WERI-Rb-1 (cell line): ENCODE data around the gene ACVR1B.

Experiments used
- DNase-seq: peaks from one replicate; pipeline ENCODE4 v3.0.0-alpha.2; 2020
- H3K27ac ChIP-seq: fragments of 250-450 bp; sonication (Bioruptor Pico); 2 replicates; pipeline ENCODE4 v1.5.1; 2020; ENCODE audit warnings: mild to moderate bottlenecking, moderate library complexity
- H3K27me3 ChIP-seq: fragments of 250-450 bp; sonication (Bioruptor Pico); 2 replicates; pipeline ENCODE4 v1.5.1; 2021; ENCODE audit warnings: mild to moderate bottlenecking, low read depth, moderate library complexity; ENCODE audit not compliant: insufficient read depth, severe bottlenecking
- H3K36me3 ChIP-seq: fragments of 250-450 bp; sonication (Bioruptor Pico); 2 replicates; pipeline ENCODE4 v1.5.1; 2020; ENCODE audit warnings: mild to moderate bottlenecking, moderate library complexity
- H3K4me3 ChIP-seq: 2 replicates; pipeline ENCODE4 v1.5.1; 2011; ENCODE audit warnings: low read depth, mild to moderate bottlenecking, control low read depth, low read length
- H3K9me3 ChIP-seq: fragments of 250-450 bp; sonication (Bioruptor Pico); 2 replicates; pipeline ENCODE4 v1.5.1; 2021; ENCODE audit warnings: mild to moderate bottlenecking, moderate library complexity; ENCODE audit not compliant: severe bottlenecking
- TF ChIP-seq, protein P1 (sequence below): IDR thresholded peaks from 2 replicates; pipeline ENCODE4 v1.5.1; 2011; ENCODE audit warnings: low read depth, mild to moderate bottlenecking, control low read depth, inconsistent platforms, low read length

The ACVR1B gene

DNA sequence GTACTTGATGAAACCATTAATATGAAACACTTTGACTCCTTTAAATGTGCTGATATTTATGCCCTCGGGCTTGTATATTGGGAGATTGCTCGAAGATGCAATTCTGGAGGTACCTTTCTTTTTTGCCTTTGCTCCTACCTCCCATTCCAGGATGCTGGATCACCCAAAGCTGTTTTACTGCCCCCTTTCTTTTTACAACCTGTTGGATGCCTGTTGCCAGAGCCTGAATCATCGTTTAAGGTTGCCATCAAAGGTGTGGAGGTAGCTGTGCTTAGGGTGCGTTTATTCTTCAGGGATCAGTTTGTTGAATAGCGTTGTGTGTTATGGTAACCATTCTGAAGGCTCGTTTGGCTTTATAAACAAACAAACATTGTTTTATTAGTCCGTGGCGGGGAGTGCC is 35.3 kb downstream of the ACVR1B start:
- no peak overlapping the region for H3K27ac ChIP-seq
- H3K4me3 ChIP-seq: no peak overlapping the region
- peaks cover 77% of the 10 kb centered on the region for H3K36me3 ChIP-seq
- no peaks in the 10 kb centered on the region for H3K9me3 ChIP-seq
- no peak for DNase-seq
- TF ChIP-seq, protein P1, sequence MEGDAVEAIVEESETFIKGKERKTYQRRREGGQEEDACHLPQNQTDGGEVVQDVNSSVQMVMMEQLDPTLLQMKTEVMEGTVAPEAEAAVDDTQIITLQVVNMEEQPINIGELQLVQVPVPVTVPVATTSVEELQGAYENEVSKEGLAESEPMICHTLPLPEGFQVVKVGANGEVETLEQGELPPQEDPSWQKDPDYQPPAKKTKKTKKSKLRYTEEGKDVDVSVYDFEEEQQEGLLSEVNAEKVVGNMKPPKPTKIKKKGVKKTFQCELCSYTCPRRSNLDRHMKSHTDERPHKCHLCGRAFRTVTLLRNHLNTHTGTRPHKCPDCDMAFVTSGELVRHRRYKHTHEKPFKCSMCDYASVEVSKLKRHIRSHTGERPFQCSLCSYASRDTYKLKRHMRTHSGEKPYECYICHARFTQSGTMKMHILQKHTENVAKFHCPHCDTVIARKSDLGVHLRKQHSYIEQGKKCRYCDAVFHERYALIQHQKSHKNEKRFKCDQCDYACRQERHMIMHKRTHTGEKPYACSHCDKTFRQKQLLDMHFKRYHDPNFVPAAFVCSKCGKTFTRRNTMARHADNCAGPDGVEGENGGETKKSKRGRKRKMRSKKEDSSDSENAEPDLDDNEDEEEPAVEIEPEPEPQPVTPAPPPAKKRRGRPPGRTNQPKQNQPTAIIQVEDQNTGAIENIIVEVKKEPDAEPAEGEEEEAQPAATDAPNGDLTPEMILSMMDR: no peak
- H3K27me3 ChIP-seq: no peaks in the 10 kb centered on the region

DNA sequence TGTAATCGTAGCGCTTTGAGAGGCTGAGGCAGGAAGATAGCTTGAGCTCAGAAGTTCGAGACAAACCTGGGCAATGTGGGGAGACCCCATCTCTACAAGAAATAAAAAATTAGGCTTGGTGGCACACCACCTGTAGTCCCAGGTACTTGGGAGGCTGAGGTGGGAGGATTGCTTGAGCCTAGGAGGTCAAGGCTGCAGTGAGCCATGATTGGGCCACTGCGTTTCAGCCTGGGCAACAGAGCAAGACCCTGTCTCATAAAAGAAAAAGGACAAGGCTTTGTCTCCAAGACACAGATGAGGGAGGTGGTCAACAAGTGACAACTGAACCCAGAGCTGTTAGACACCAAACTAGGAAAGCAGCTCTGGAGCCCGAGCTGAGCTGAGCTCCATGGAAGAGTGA is 40.7 kb downstream of the ACVR1B start:
- Histone ChIP-seq H3K9me3 (no peaks in the 10 kb centered on the region), H3K27me3 (no peaks in the 10 kb centered on the region), H3K36me3 (peaks cover 60% of the 10 kb centered on the region), H3K27ac (no peak overlapping the region), H3K4me3 (no peak overlapping the region)
- TF ChIP-seq, protein P1: no peak
- DNase-seq: no peak

DNA sequence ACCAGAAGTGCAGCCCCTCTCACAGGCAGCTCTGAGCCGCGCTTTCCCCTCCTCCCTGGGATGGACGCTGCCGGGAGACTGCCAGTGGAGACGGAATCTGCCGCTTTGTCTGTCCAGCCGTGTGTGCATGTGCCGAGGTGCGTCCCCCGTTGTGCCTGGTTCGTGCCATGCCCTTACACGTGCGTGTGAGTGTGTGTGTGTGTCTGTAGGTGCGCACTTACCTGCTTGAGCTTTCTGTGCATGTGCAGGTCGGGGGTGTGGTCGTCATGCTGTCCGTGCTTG is 43.0 kb downstream of the ACVR1B start:
- TF ChIP-seq, protein P1: no peak
- Histone ChIP-seq H3K9me3 (no peaks in the 10 kb centered on the region), H3K36me3 (peaks cover 67% of the 10 kb centered on the region), H3K27me3 (no peaks in the 10 kb centered on the region), H3K27ac (no peak overlapping the region), H3K4me3 (no peak overlapping the region)
- DNase-seq: no peak

DNA sequence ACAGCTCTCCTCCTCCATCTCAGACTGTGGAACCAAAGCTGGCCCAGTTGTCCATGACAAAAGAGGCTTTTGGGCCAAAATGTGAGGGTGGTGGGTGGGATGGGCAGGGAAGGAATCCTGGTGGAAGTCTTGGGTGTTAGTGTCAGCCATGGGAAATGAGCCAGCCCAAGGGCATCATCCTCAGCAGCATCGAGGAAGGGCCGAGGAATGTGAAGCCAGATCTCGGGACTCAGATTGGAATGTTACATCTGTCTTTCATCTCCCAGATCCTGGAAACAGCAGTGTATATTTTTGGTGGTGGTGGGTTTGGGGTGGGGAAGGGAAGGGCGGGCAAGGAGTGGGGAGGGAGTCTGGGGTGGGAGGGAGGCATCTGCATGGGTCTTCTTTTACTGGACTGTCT is 43.5 kb downstream of the ACVR1B start:
- TF ChIP-seq, protein P1: no peak
- H3K36me3 ChIP-seq: peaks cover 63% of the 10 kb centered on the region

DNA sequence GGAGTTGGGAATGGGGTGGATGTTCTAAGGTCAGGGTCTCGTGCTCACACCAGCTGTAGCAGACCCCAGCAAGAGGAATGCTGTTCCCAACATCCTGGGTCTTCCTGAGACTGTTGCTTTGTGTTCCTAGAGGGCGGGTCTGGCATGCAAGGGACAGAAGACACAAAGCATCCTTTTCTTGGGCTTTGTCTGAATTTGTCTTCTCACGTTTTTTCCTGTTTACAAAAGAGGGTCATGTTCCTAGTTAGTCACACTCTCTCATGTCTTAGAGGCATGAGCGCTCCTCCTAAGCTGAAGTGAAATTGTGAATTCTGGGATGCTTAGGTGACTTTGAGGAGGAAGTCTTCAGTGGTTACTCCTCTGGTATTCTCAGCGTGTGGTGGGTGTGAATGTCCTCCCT is 45.6 kb downstream of the ACVR1B start:
- TF ChIP-seq, protein P1: no peak
- H3K36me3 ChIP-seq: peaks cover 54% of the 10 kb centered on the region

More for the DNA sequence above, 43.5 kb downstream of the ACVR1B start:
- no peak for DNase-seq
- Histone ChIP-seq H3K27me3 (no peaks in the 10 kb centered on the region), H3K9me3 (no peaks in the 10 kb centered on the region), H3K4me3 (no peak overlapping the region), H3K27ac (no peak overlapping the region)

DNA sequence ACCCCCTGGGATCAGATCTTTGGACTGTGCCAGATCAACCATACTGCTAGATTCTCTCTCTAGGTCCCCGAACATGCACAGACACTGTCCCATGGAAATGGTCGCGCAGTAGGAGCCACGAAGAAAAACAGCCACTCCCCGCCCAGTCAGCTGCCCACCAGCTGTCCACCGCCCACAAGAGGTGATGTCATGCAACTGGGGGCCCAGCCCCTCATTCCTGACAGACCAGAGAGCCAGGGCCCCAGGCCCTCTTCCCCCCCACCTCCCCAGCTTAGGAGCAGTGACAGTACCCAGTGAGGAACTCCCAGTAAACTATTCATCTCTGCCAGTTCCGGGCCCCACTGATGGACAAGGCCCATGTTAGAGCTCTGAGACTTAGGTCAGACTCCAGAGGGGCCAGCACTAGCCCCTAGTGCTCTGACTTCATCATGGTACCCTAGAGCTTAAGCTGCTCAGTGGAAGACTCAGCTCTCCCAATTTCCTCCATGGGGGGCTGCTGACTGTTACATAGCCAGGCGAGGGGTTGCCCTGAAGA is 51.6 kb downstream of the ACVR1B start:
- Histone ChIP-seq H3K4me3 (no peak overlapping the region), H3K9me3 (no peaks in the 10 kb centered on the region), H3K36me3 (peaks cover 13% of the 10 kb centered on the region), H3K27me3 (no peaks in the 10 kb centered on the region), H3K27ac (no peak overlapping the region)
- TF ChIP-seq, protein P1: no peak
- DNase-seq: no peak

More for the DNA sequence above, 45.6 kb downstream of the ACVR1B start:
- Histone ChIP-seq H3K27ac (no peak overlapping the region), H3K27me3 (no peaks in the 10 kb centered on the region), H3K9me3 (no peaks in the 10 kb centered on the region), H3K4me3 (no peak overlapping the region)
- DNase-seq: no peak
